GM12878 (cell line): ENCODE measurements around the gene PDGFD. TPM values are rescaled to one million over a fixed set of nuclear protein-coding genes. Genes with fewer than 3 reads are reported as not detected.

Experiments
- ATAC-seq: fragments of 200-7000 bp; cut with Tn5 transposase; 3 replicates; pipeline ENCODE4 v1.9.1; 2020; ENCODE audit warnings: mild to moderate bottlenecking, moderate library complexity
- BruUV-seq: library from RNA; stranded (reverse); fragments of 400-500 nt; replicated peaks from 2 replicates; lab custom pipeline; 2021; lab: Mats Ljungman, UMichigan
- CTCF ChIA-PET: fragments of 300-600 bp; sonication (Branson Sonifier 250); formaldehyde crosslinking; extraction: SDS; loops from one replicate; lab custom pipeline; 2021; ENCODE audit warnings: inconsistent platforms; lab: Yijun Ruan, JAX
- POLR2A ChIA-PET: fragments of 350-600 bp; formaldehyde crosslinking; extraction: SDS; loops from one replicate; lab custom pipeline; 2021; ENCODE audit warnings: inconsistent platforms; lab: Charles Lee
- RAD21 ChIA-PET: fragments of 300-600 bp; sonication (Branson Sonifier 250); formaldehyde crosslinking; loops from one replicate; lab custom pipeline; 2023; ENCODE audit warnings: antibody characterized with exemption; ENCODE audit not compliant: unreplicated experiment; lab: Charles Lee
- SMC1A ChIA-PET: fragments of 300-600 bp; sonication (Branson Sonifier 250); formaldehyde crosslinking; loops from one replicate; lab custom pipeline; 2023; ENCODE audit not compliant: unreplicated experiment, uncharacterized antibody; lab: Charles Lee
- DNase-seq: peaks from one replicate; pipeline ENCODE4 v3.0.0-alpha.2; 2011; ENCODE audit warnings: low read depth, low spot score
- FAIRE-seq: peaks from 3 replicates; lab custom pipeline; 2011; peaks lifted over from hg19 to GRCh38; lab: Jason Lieb, UNC
- H2AFZ ChIP-seq: 2 replicates; pipeline ENCODE4 v1.6.0; 2011; ENCODE audit warnings: low read depth, low read length, control low read depth; ENCODE audit not compliant: control insufficient read depth
- H3K27ac ChIP-seq: 2 replicates; pipeline ENCODE4 v1.5.1; 2011; ENCODE audit warnings: control low read depth; ENCODE audit not compliant: control insufficient read depth, insufficient read depth
- H3K27me3 ChIP-seq, 2 experiments: replicated peaks in 1 of 2; 2 replicates each; pipeline versions ENCODE4 v1.6.0 to v1.6.1; 2011; ENCODE audit warnings: low read length in 1 of 2; ENCODE audit not compliant: control insufficient read depth in 2 of 2, insufficient read depth in 2 of 2
- H3K36me3 ChIP-seq, 2 experiments: 2 replicates each; pipeline ENCODE4 v1.5.1; 2011; ENCODE audit warnings: low read length in 1 of 2; ENCODE audit not compliant: control insufficient read depth in 2 of 2, insufficient read depth in 2 of 2
- H3K4me1 ChIP-seq: 2 replicates; pipeline ENCODE4 v1.6.1; 2011; ENCODE audit warnings: mild to moderate bottlenecking, low read length, moderate library complexity, mixed read lengths; ENCODE audit not compliant: control insufficient read depth, insufficient read depth
- H3K4me2 ChIP-seq: 2 replicates; pipeline ENCODE4 v1.6.0; 2011; ENCODE audit warnings: control low read depth; ENCODE audit not compliant: control insufficient read depth, insufficient read depth
- H3K4me3 ChIP-seq: fragments of 200-600 bp; sonication (generic); 2 replicates; pipeline ENCODE4 v1.5.1; 2016
- H3K79me2 ChIP-seq: 2 replicates; pipeline ENCODE4 v1.6.0; 2011; ENCODE audit warnings: low read length; ENCODE audit not compliant: control insufficient read depth, insufficient read depth
- H3K9ac ChIP-seq: 2 replicates; pipeline ENCODE4 v1.8.0; 2011; ENCODE audit warnings: low read length, control low read depth, mixed read lengths; ENCODE audit not compliant: control insufficient read depth, insufficient read depth
- H3K9me3 ChIP-seq: replicated peaks from 3 replicates; pipeline ENCODE4 v1.5.1; 2011; ENCODE audit warnings: mild to moderate bottlenecking, low read length; ENCODE audit not compliant: control insufficient read depth, insufficient read depth
- H4K20me1 ChIP-seq: 2 replicates; pipeline ENCODE4 v1.6.0; 2011; ENCODE audit not compliant: control insufficient read depth, insufficient read depth
- ATF7 ChIP-seq: fragments of 450-650 bp; IDR thresholded peaks from 2 replicates; pipeline ENCODE4 v1.6.1; 2016; ENCODE audit warnings: low read depth, mild to moderate bottlenecking
- CREB1 ChIP-seq: IDR thresholded peaks from 2 replicates; pipeline ENCODE4 v1.6.1; 2012; ENCODE audit warnings: low read depth, mild to moderate bottlenecking, inconsistent platforms
- CUX1 ChIP-seq: IDR thresholded peaks from 2 replicates; pipeline ENCODE4 v1.6.1; 2012; ENCODE audit warnings: improper control_type of control experiment, low read depth, low read length; ENCODE audit not compliant: insufficient replicate concordance
- ESRRA ChIP-seq: IDR thresholded peaks from 2 replicates; pipeline ENCODE4 v1.6.1; 2012; ENCODE audit warnings: mild to moderate bottlenecking, low read length, improper control_type of control experiment
- IKZF2 ChIP-seq, 2 experiments: fragments of 450-650 bp; IDR thresholded peaks; 2 replicates each; pipeline ENCODE4 v1.6.1; 2017; ENCODE audit warnings: mild to moderate bottlenecking in 2 of 2, moderate library complexity in 2 of 2
- IRF3 ChIP-seq: fragments of 450-650 bp; IDR thresholded peaks from 2 replicates; pipeline ENCODE4 v1.6.1; 2014; ENCODE audit warnings: mild to moderate bottlenecking
- KDM1A ChIP-seq: fragments of 200-600 bp; sonication (generic); IDR thresholded peaks from 2 replicates; pipeline ENCODE4 v1.6.1; 2016; ENCODE audit warnings: borderline replicate concordance
- NFXL1 ChIP-seq: fragments of 450-650 bp; IDR thresholded peaks from 2 replicates; pipeline ENCODE4 v1.6.1; 2017; ENCODE audit warnings: antibody characterized with exemption, mild to moderate bottlenecking, borderline replicate concordance
- PAX5 ChIP-seq: IDR thresholded peaks from 2 replicates; pipeline ENCODE4 v1.6.1; 2011; ENCODE audit warnings: low read depth, low read length, borderline replicate concordance
- POLR2AphosphoS2 ChIP-seq: IDR thresholded peaks from 2 replicates; pipeline ENCODE4 v1.6.1; 2011; ENCODE audit warnings: low read depth, mild to moderate bottlenecking, low read length, improper control_type of control experiment, moderate library complexity
- POLR2AphosphoS5 ChIP-seq: IDR thresholded peaks from 2 replicates; pipeline ENCODE4 v1.6.1; 2011; ENCODE audit warnings: mild to moderate bottlenecking, low read length, inconsistent platforms
- RELB ChIP-seq: fragments of 450-650 bp; IDR thresholded peaks from 2 replicates; pipeline ENCODE4 v1.6.1; 2017; ENCODE audit warnings: low read depth, mild to moderate bottlenecking, moderate library complexity
- YY1 ChIP-seq: IDR thresholded peaks from 2 replicates; pipeline ENCODE4 v1.6.1; 2011; ENCODE audit warnings: low read depth, mild to moderate bottlenecking, low read length
- ZBTB33 ChIP-seq: fragments of 450-650 bp; IDR thresholded peaks from 2 replicates; pipeline ENCODE4 v1.6.1; 2017; ENCODE audit warnings: mild to moderate bottlenecking
- ZNF24 ChIP-seq: fragments of 450-650 bp; IDR thresholded peaks from 2 replicates; pipeline ENCODE4 v1.6.1; 2017; ENCODE audit warnings: antibody characterized with exemption, mild to moderate bottlenecking
- ZSCAN29 ChIP-seq: fragments of 450-650 bp; IDR thresholded peaks from 2 replicates; pipeline ENCODE4 v1.6.1; 2017; ENCODE audit warnings: mild to moderate bottlenecking, moderate library complexity
- WGBS: methylation state at CpG from one replicate; pipeline ENCODE4 v1.1.6; 2016; ENCODE audit warnings: low lambda C conversion rate; ENCODE audit not compliant: insufficient replicate concordance, insufficient coverage; ENCODE audit errors: missing lambda C conversion rate; 5-methylcytosine and 5-hydroxymethylcytosine counted together
- in situ Hi-C: fragments of 300-500 bp; cut with MboI; formaldehyde crosslinking; loops from 9 replicates; pipeline ENCODE4 v1.14.3; 2018; ENCODE audit warnings: mixed read lengths
- intact Hi-C: fragments of 100-400 bp; cut with micrococcal nuclease; formaldehyde crosslinking; loops from one replicate; pipeline ENCODE4 v1.14.2; 2022; ENCODE audit not compliant: unreplicated experiment
- polyA plus RNA-seq, 11 experiments: library from polyadenylated mRNA; depleted of rRNA in 4 of 11; unstranded in 6 of 11; stranded (reverse) in 5 of 11; fragments of >200 nt; fragmentation: Nextera tagmentation in 4 of 11; fragmentation: Illumina TruSeq in 1 of 11; extraction: Ambion mirVana in 4 of 11; extraction: Trizol in 1 of 11; gene quantifications; 1 replicate in 1 of 11; 2 replicates in 10 of 11; pipeline versions ENCODE4 v1.2.1 to v1.2.3, GENCODE V29; 2011 to 2016; ENCODE audit warnings: inconsistent platforms in 2 of 11, missing spikeins in 2 of 11, low read depth in 1 of 11
- total RNA-seq, 4 experiments: library from RNA; depleted of rRNA in 3 of 4; stranded (reverse); fragments of >200 nt in 3 of 4; fragmentation: Illumina TruSeq in 1 of 4; extraction: Trizol in 1 of 4; gene quantifications; 2 replicates each; pipeline versions ENCODE4 v1.2.1 to v1.2.3, GENCODE V29; 2013 to 2021

Gene PDGFD
- total and polyA plus RNA-seq, 10 of the 15 experiments (the other 5 are each of a cell fraction or from before 2014, with no cell fraction given): 0.05 to 0.13 TPM; not detected in 8

GRCh38 chr11:104106136-104106754 is 57.7 kb downstream of the PDGFD start:
- Histone ChIP-seq H3K4me3 (no peak overlapping the region), H3K9ac (no peak overlapping the region), H3K27me3 (no peaks in the 10 kb centered on the region), H2AFZ (no peak overlapping the region), H3K4me1 (no peaks in the 10 kb centered on the region), H3K9me3 (no peaks in the 10 kb centered on the region), H3K4me2 (no peak overlapping the region), H3K27ac (no peak overlapping the region), H4K20me1 (no peaks in the 10 kb centered on the region), H3K79me2 (no peaks in the 10 kb centered on the region), H3K36me3 (no peaks in the 10 kb centered on the region)
- ATAC-seq (no peak), DNase-seq (no peak), FAIRE-seq (no peak)
- ChIA-PET POLR2A (interaction anchor here (0.7 kb wide), 1 partner anchor 89 kb away, joined by 6 read pairs; no protein-coding TSS in a partner anchor), RAD21 (no interaction called here), SMC1A (no interaction called here), CTCF (no interaction called here)
- BruUV-seq: no TSS peak
- 69% methylated on average over 5 of the region's 5 CpGs for WGBS
- in situ Hi-C loops: no loop called here
- intact Hi-C loops: no loop called here
- no peak for TF ChIP-seq PAX5
- TF ChIP-seq CREB1: no peak
- TF ChIP-seq IKZF2 (IDR thresholded peaks at IDR 0.05): no peak
- TF ChIP-seq ZSCAN29: no peak
- no peak for TF ChIP-seq CUX1
- TF ChIP-seq YY1: no peak
- TF ChIP-seq NFXL1: no peak
- no peak for TF ChIP-seq KDM1A
- TF ChIP-seq POLR2AphosphoS2: no peak
- no peak for TF ChIP-seq RELB
- no peak for TF ChIP-seq POLR2AphosphoS5
- no peak for TF ChIP-seq ZBTB33
- no peak for TF ChIP-seq ESRRA
- TF ChIP-seq ATF7: no peak
- TF ChIP-seq ZNF24: no peak
- no peak for TF ChIP-seq IRF3
